H1 (cell line): ENCODE measurements around the gene INTS15. TPM values are rescaled to one million over a fixed set of nuclear protein-coding genes. Genes with fewer than 3 reads are reported as not detected.

Experiments used
- CTCF ChIA-PET: fragments of 300-600 bp; sonication (Branson Sonifier 250); formaldehyde crosslinking; loops from one replicate; lab custom pipeline; 2021; ENCODE audit not compliant: partially characterized antibody; lab: Charles Lee
- POLR2A ChIA-PET: fragments of 300-600 bp; sonication (Branson Sonifier 250); formaldehyde crosslinking; loops from one replicate; lab custom pipeline; 2021; ENCODE audit warnings: inconsistent platforms; ENCODE audit not compliant: partially characterized antibody; lab: Charles Lee
- DNase-seq, 2 experiments: peaks; one replicate each; pipeline versions ENCODE4 v3.0.0 to v3.0.0-alpha.2; 2010 to 2022; ENCODE audit warnings: low spot score in 2 of 2, low read depth in 1 of 2, mixed read lengths in 1 of 2
- FAIRE-seq: peaks from 2 replicates; lab custom pipeline; 2011; peaks lifted over from hg19 to GRCh38; lab: Jason Lieb, UNC
- H2AFZ ChIP-seq: 2 replicates; pipeline ENCODE4 v1.8.1; 2012; ENCODE audit warnings: low read length, inconsistent platforms
- H2AK5ac ChIP-seq: 2 replicates; pipeline ENCODE4 v1.6.1; 2013; ENCODE audit warnings: low read depth, low read length
- H2BK120ac ChIP-seq: replicated peaks from 2 replicates; pipeline ENCODE3; 2013; ENCODE audit warnings: low read depth, low read length, inconsistent platforms
- H2BK12ac ChIP-seq: 2 replicates; pipeline ENCODE4 v1.6.1; 2013; ENCODE audit warnings: low read depth, low read length
- H2BK15ac ChIP-seq: 2 replicates; pipeline ENCODE4 v1.6.1; 2013; ENCODE audit warnings: low read length
- H2BK20ac ChIP-seq: 2 replicates; pipeline ENCODE4 v1.6.1; 2013; ENCODE audit warnings: low read length
- H2BK5ac ChIP-seq: 2 replicates; pipeline ENCODE4 v1.6.1; 2013; ENCODE audit warnings: low read depth, low read length
- H3K14ac ChIP-seq: 2 replicates; pipeline ENCODE4 v1.6.1; 2013; ENCODE audit warnings: inconsistent platforms; ENCODE audit not compliant: insufficient read length
- H3K18ac ChIP-seq: 2 replicates; pipeline ENCODE4 v1.6.1; 2013; ENCODE audit warnings: low read length; ENCODE audit errors: extremely low read depth
- H3K23ac ChIP-seq: 2 replicates; pipeline ENCODE4 v1.6.1; 2013; ENCODE audit warnings: inconsistent platforms; ENCODE audit not compliant: insufficient read length
- H3K23me2 ChIP-seq: 2 replicates; pipeline ENCODE4 v1.6.1; 2013; ENCODE audit warnings: low read depth, low read length
- H3K27ac ChIP-seq: 2 replicates; pipeline ENCODE4 v1.6.1; 2011; ENCODE audit warnings: low read depth, low read length, inconsistent platforms
- H3K27me3 ChIP-seq, 4 experiments: replicated peaks in 1 of 4; 1 replicate in 1 of 4; 2 replicates in 3 of 4; pipeline versions ENCODE4 v1.6.1 to v1.8.1; 2011 to 2013; ENCODE audit warnings: low read length in 3 of 4, mild to moderate bottlenecking in 3 of 4, inconsistent platforms in 2 of 4, mixed read lengths in 2 of 4, moderate library complexity in 1 of 4; ENCODE audit not compliant: control insufficient read depth in 3 of 4, insufficient read depth in 3 of 4; ENCODE audit errors: extremely low read depth in 1 of 4
- H3K36me3 ChIP-seq, 4 experiments: 2 replicates each; pipeline versions ENCODE4 v1.6.1 to v1.8.1; 2011 to 2013; ENCODE audit warnings: mild to moderate bottlenecking in 4 of 4, low read length in 3 of 4, moderate library complexity in 2 of 4, control low read depth in 1 of 4, inconsistent platforms in 1 of 4; ENCODE audit not compliant: insufficient read depth in 4 of 4, control insufficient read depth in 2 of 4
- H3K4ac ChIP-seq: replicated peaks from 2 replicates; pipeline ENCODE3; 2013; ENCODE audit warnings: low read length, low read depth, mixed read lengths, inconsistent platforms; ENCODE audit not compliant: insufficient read length
- H3K4me1 ChIP-seq, 4 experiments: replicated peaks in 1 of 4; 1 replicate in 1 of 4; 2 replicates in 3 of 4; pipeline versions ENCODE4 v1.6.1 to v1.8.1; 2011 to 2013; ENCODE audit warnings: low read length in 3 of 4, inconsistent platforms in 2 of 4, mixed read lengths in 1 of 4; ENCODE audit not compliant: insufficient read depth in 4 of 4, control insufficient read depth in 3 of 4
- H3K4me2 ChIP-seq, 2 experiments: 2 replicates each; pipeline versions ENCODE4 v1.6.1 to v1.8.1; 2011 to 2013; ENCODE audit warnings: low read depth in 2 of 2, low read length in 2 of 2, control low read depth in 1 of 2, inconsistent platforms in 1 of 2, mild to moderate bottlenecking in 1 of 2; ENCODE audit not compliant: insufficient read depth in 1 of 2
- H3K4me3 ChIP-seq, 4 experiments: fragments of 200-600, 300-600 bp in 1 of 4; sonication (generic), shearing (Covaris generic), sonication (Bioruptor Twin) in 1 of 4; 2 replicates each; pipeline versions ENCODE4 v1.5.1 to v1.8.1; 2011 to 2016; ENCODE audit warnings: low read length in 4 of 4, low read depth in 3 of 4, control low read depth in 2 of 4, inconsistent platforms in 2 of 4, mild to moderate bottlenecking in 2 of 4, mixed read lengths in 1 of 4, moderate library complexity in 1 of 4; ENCODE audit not compliant: insufficient read depth in 2 of 4; ENCODE audit errors: extremely low read depth in 1 of 4
- H3K56ac ChIP-seq: replicated peaks from 2 replicates; pipeline ENCODE3; 2013; ENCODE audit warnings: low read depth, mild to moderate bottlenecking, mixed read lengths, low read length, inconsistent platforms; ENCODE audit not compliant: insufficient read length
- H3K79me1 ChIP-seq: 2 replicates; pipeline ENCODE4 v1.6.1; 2013; ENCODE audit warnings: low read depth, low read length, control low read depth
- H3K79me2 ChIP-seq, 2 experiments: 2 replicates each; pipeline versions ENCODE4 v1.6.1 to v1.8.1; 2012 to 2013; ENCODE audit warnings: low read length in 2 of 2, mild to moderate bottlenecking in 2 of 2, inconsistent platforms in 1 of 2; ENCODE audit not compliant: insufficient read depth in 2 of 2, control insufficient read depth in 1 of 2
- H3K9ac ChIP-seq, 4 experiments: replicated peaks in 1 of 4; 1 replicate in 1 of 4; 2 replicates in 3 of 4; pipeline versions ENCODE4 v1.6.1 to v1.8.1; 2011 to 2013; ENCODE audit warnings: low read depth in 3 of 4, low read length in 3 of 4, control low read depth in 2 of 4, mild to moderate bottlenecking in 2 of 4, moderate library complexity in 2 of 4, inconsistent platforms in 1 of 4; ENCODE audit errors: extremely low read depth in 1 of 4
- H3K9me3 ChIP-seq, 2 experiments: 2 replicates each; pipeline versions ENCODE4 v1.6.1 to v1.8.1; 2012 to 2013; ENCODE audit warnings: mild to moderate bottlenecking in 2 of 2, moderate library complexity in 2 of 2, control low read depth in 1 of 2, inconsistent platforms in 1 of 2, low read depth in 1 of 2, low read length in 1 of 2, mixed read lengths in 1 of 2; ENCODE audit not compliant: insufficient read depth in 2 of 2
- H4K20me1 ChIP-seq, 2 experiments: replicated peaks in 1 of 2; 2 replicates each; pipeline versions ENCODE3 to v1.8.1; 2011 to 2013; ENCODE audit warnings: inconsistent platforms in 2 of 2, low read length in 2 of 2, mild to moderate bottlenecking in 1 of 2; ENCODE audit not compliant: insufficient read depth in 2 of 2, control insufficient read depth in 1 of 2
- H4K5ac ChIP-seq: 2 replicates; pipeline ENCODE4 v1.6.1; 2013; ENCODE audit warnings: low read length, low read depth, mixed read lengths, inconsistent platforms; ENCODE audit not compliant: insufficient read length
- H4K8ac ChIP-seq: 2 replicates; pipeline ENCODE4 v1.8.0; 2013; ENCODE audit warnings: mild to moderate bottlenecking, moderate library complexity, low read length, inconsistent platforms; ENCODE audit not compliant: insufficient read depth; ENCODE audit errors: extremely low read depth
- H4K91ac ChIP-seq: replicated peaks from 2 replicates; pipeline ENCODE3; 2013; ENCODE audit warnings: low read length, mixed read lengths, inconsistent platforms; ENCODE audit not compliant: insufficient read length
- KDM4A ChIP-seq: IDR thresholded peaks from one replicate; pipeline ENCODE4 v1.7.1; 2012; ENCODE audit warnings: low read depth, mild to moderate bottlenecking, moderate library complexity, low read length, inconsistent platforms; ENCODE audit not compliant: severe bottlenecking
- NANOG ChIP-seq: IDR thresholded peaks from 2 replicates; pipeline ENCODE4 v1.6.1; 2011; ENCODE audit warnings: low read length, low read depth, mild to moderate bottlenecking, inconsistent platforms; ENCODE audit not compliant: insufficient read depth, poor library complexity, severe bottlenecking
- WGBS, 2 experiments: shearing (Covaris generic) in 1 of 2; methylation state at CpG; one replicate each; pipeline versions ENCODE4 v1.1.6 to v1.1.7; 2013 to 2015; ENCODE audit warnings: low lambda C conversion rate in 2 of 2, mixed read lengths in 2 of 2, inconsistent platforms in 1 of 2, low coverage in 1 of 2, missing lambda C conversion rate in 1 of 2; ENCODE audit not compliant: insufficient replicate concordance in 2 of 2, insufficient coverage in 1 of 2, insufficient read length in 1 of 2; ENCODE audit errors: extremely low coverage in 1 of 2, missing lambda C conversion rate in 1 of 2; 5-methylcytosine and 5-hydroxymethylcytosine counted together
- polyA plus RNA-seq, 7 experiments: library from polyadenylated mRNA; depleted of rRNA in 3 of 7; stranded (reverse) in 5 of 7; unstranded in 2 of 7; fragments of >200 nt in 5 of 7; fragments of 200-250 nt in 2 of 7; gene quantifications; 1 replicate in 5 of 7; 2 replicates in 1 of 7; 4 replicates in 1 of 7; pipeline versions ENCODE4 v1.2.1 to v1.2.3, GENCODE V29; 2011 to 2013; ENCODE audit warnings: missing spikeins in 2 of 7, mixed read lengths in 2 of 7
- total RNA-seq: library from RNA; stranded (reverse); fragmentation: NEBNext Ultra II Directional; extraction: Animal tissue kit (Norgen Biotek cat#: 25700); gene quantifications from 2 replicates; pipeline ENCODE4 v1.2.1, GENCODE V29; 2021

The INTS15 gene
- total and polyA plus RNA-seq, 2 of the 8 experiments (the other 6 are each of a cell fraction or from before 2014, with no cell fraction given) = 23.0 to 25.7 TPM

- Histone ChIP-seq H3K4me1 (peaks cover 0 to 12% (median 7%) of the 10 kb centered on the region in 4 experiments; a peak in 5 of 7 replicates), H3K79me1 (peaks cover 2% of the 10 kb centered on the region; the same call in 1 of the 2 replicates), H3K14ac (no peak overlapping the region), H2AFZ (no peak overlapping the region), H2BK20ac (no peak overlapping the region), H4K91ac (no peak overlapping the region), H4K20me1 (peaks cover 0 to 7% of the 10 kb centered on the region in 2 experiments), H3K56ac (no peak overlapping the region), H4K8ac (no peak overlapping the region), H3K4me3 (no peak overlapping the region), H3K18ac (no peak overlapping the region), H3K23me2 (peaks cover 7% of the 10 kb centered on the region; the same call in 1 of the 2 replicates), H3K4ac (no peak overlapping the region), H2BK12ac (no peak overlapping the region), H2BK5ac (no peak overlapping the region), H4K5ac (no peak overlapping the region), H3K9ac (no peak overlapping the region), H2AK5ac (no peak overlapping the region), H2BK15ac (no peak overlapping the region), H3K27ac (no peak overlapping the region), H3K23ac (no peak overlapping the region), H3K27me3 (peaks cover 0 to 4% (median 0%) of the 10 kb centered on the region in 4 experiments; a peak in 1 of 7 replicates), H3K9me3 (no peaks in the 10 kb centered on the region), H3K4me2 (no peak overlapping the region), H3K79me2 (no peaks in the 10 kb centered on the region), H2BK120ac (no peak overlapping the region), H3K36me3 (peaks cover 2 to 11% (median 6%) of the 10 kb centered on the region in 4 experiments; a peak in 4 of 8 replicates)
- TF ChIP-seq KDM4A (no peak), NANOG (no peak)
- POLR2A ChIA-PET = interaction anchor here (0.6 to 2.0 kb wide), 3 partner anchors 27 to 101 kb away, joined by 3 to 6 read pairs (median 3); partner anchors contain the start of gene INTS15
- CTCF ChIA-PET = interaction anchor here (0.7 to 1.0 kb wide), 3 partner anchors 38 to 241 kb away, joined by 3 read pairs; no protein-coding TSS in a partner anchor
- WGBS, 2 experiments = 94% methylated on average over 20 of the region's 20 CpGs; no CpG with 5 or more reads in 1 of the 2 experiments
- DNase-seq = no peak
- FAIRE-seq = no peak
These were observed 27.2 kb downstream of the INTS15 start for GRCh38 chr7:6616854-6617643.
